Activated B cell treated with CpG ODN at 0.5 μM for 24 hours (primary cell): Measurements from ENCODE around the gene METRNL. TPM values are rescaled to one million over a fixed set of nuclear protein-coding genes. Genes with fewer than 3 reads are reported as not detected.
"Not testable (repeated sequence)": the region's sequence is repeated elsewhere in the genome, so short reads cannot be mapped to it uniquely, and the experiment has no call there.

Experiments used
- ATAC-seq: fragments of 200-7000 bp; cut with Tn5 transposase; one replicate; pipeline ENCODE4 v1.10.0; 2021; ENCODE audit warnings: low read depth, mild to moderate bottlenecking, moderate library complexity
- CTCF ChIA-PET: fragments of 350-600 bp; sonication (Branson Sonifier 250); formaldehyde crosslinking; loops from one replicate; lab custom pipeline; 2021; ENCODE audit warnings: antibody characterized with exemption; lab: Charles Lee
- POLR2A ChIA-PET: fragments of 350-600 bp; sonication (Branson Sonifier 250); formaldehyde crosslinking; loops from one replicate; lab custom pipeline; 2021; ENCODE audit warnings: antibody characterized with exemption; lab: Charles Lee
- DNase-seq: peaks from one replicate; pipeline ENCODE4 v3.0.0; 2022
- H3K27ac Mint-ChIP-seq: one replicate; pipeline ENCODE4 v1.8.0; 2020; ENCODE audit warnings: mixed read lengths
- H3K27me3 Mint-ChIP-seq: one replicate; pipeline ENCODE4 v1.8.0; 2021; ENCODE audit warnings: mixed read lengths
- H3K36me3 Mint-ChIP-seq: one replicate; pipeline ENCODE4 v1.8.0; 2021; ENCODE audit warnings: low read depth, mixed read lengths
- H3K4me1 Mint-ChIP-seq: one replicate; pipeline ENCODE4 v1.8.0; 2021; ENCODE audit warnings: mixed read lengths
- H3K4me3 Mint-ChIP-seq: one replicate; pipeline ENCODE4 v1.8.0; 2020; ENCODE audit warnings: mild to moderate bottlenecking, mixed read lengths
- H3K9me3 Mint-ChIP-seq: one replicate; pipeline ENCODE4 v1.8.0; 2020; ENCODE audit warnings: mixed read lengths
- CTCF ChIP-seq: fragments of 200-600 bp; IDR thresholded peaks from one replicate; pipeline ENCODE4 v1.8.0; 2022; ENCODE audit warnings: antibody characterized with exemption, mild to moderate bottlenecking
- intact Hi-C: fragments of 100-400 bp; cut with micrococcal nuclease; formaldehyde crosslinking; loops from one replicate; pipeline ENCODE4 v1.15.1; 2024
- total RNA-seq: library from RNA; stranded (reverse); gene quantifications from 2 replicates; pipeline ENCODE4 v1.2.3, GENCODE V29; 2022

The METRNL gene
- total RNA-seq, 1 donor from 2014 or later, result 10.7 TPM

GRCh38 chr17:83047182-83047478 lies 32.3 kb upstream of the METRNL start:
- no peak for DNase-seq
- ChIA-PET CTCF (no interaction called here), POLR2A (no interaction called here)
- TF ChIP-seq CTCF, result no peak
- Mint-ChIP-seq H3K9me3 (peaks cover 9% of the 10 kb centered on the region), H3K4me3 (no peak overlapping the region), H3K27ac (no peak overlapping the region), H3K4me1 (peaks cover 24% of the 10 kb centered on the region), H3K27me3 (no peaks in the 10 kb centered on the region), H3K36me3 (peaks cover 28% of the 10 kb centered on the region)
- intact Hi-C loops, result no loop called here
- ATAC-seq, result no peak

DNA sequence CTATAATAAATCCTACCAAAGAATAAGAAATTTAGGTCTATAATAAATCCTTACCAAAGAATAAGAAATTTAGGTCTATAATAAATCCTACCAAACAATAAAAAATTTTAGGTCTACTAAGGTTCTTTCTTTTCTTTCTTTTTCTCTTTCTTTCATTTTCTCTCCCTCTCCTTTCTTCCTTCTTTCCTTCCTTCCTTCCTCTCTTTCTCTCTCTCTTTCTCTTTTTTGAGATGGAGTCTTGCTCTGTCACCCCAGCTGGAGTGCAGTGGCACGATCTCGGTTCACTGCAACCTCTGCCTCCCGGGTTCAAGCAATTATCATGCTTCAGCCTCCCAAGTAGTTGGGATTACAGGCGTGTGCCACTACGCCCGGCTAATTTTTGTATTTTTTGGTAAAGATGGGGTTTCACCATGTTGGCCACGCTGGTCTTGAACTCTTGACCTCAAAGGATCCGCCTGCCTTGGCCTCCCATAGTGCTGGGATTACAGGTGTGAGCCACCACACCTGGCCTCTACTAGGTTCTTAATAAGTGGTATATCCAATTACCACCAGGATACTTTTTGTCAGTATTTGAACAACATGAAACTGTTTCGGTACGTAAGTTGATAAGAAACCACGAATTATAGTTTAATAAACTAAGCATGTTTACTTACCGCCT lies 31.5 kb upstream of the METRNL start:
- POLR2A ChIA-PET, result interaction anchor here (0.8 to 1.0 kb wide), 3 partner anchors 31 to 184 kb away, joined by 3 to 6 read pairs (median 4); partner anchors contain the start of gene METRNL
- CTCF ChIA-PET, result interaction anchor here (1.5 kb wide), 1 partner anchor 266 kb away, joined by 4 read pairs; no protein-coding TSS in a partner anchor

GRCh38 chr17:83050651-83051395 lies 28.6 kb upstream of the METRNL start:
- POLR2A ChIA-PET, result interaction anchor here (0.9 to 1.1 kb wide), 4 partner anchors 29 to 187 kb away, joined by 3 to 6 read pairs (median 4); partner anchors contain the start of gene METRNL
- CTCF ChIA-PET, result interaction anchor here (1.0 kb wide), 1 partner anchor 269 kb away, joined by 3 read pairs; no protein-coding TSS in a partner anchor
- TF ChIP-seq CTCF, result no peak
- intact Hi-C loops, result loop anchor here (1.0 to 10.0 kb wide), 7 partner anchors 30 to 403 kb away; partner anchors contain the start of gene WDR45B
- peaks cover 3% of the 10 kb centered on the region for H3K9me3 Mint-ChIP-seq
- peak overlapping the region; percentile 79 for H3K4me3 Mint-ChIP-seq
- no peak for DNase-seq
- no peaks in the 10 kb centered on the region for H3K27me3 Mint-ChIP-seq
- H3K4me1 Mint-ChIP-seq, result peaks cover 31% of the 10 kb centered on the region
- peak overlapping the region; percentile 80 for H3K27ac Mint-ChIP-seq
- ATAC-seq, result no peak
- peaks cover 6% of the 10 kb centered on the region for H3K36me3 Mint-ChIP-seq

More for the DNA sequence above, 31.5 kb upstream of the METRNL start:
- DNase-seq, H3K9me3 Mint-ChIP-seq, ATAC-seq, intact Hi-C loops, H3K27me3 Mint-ChIP-seq: not testable (repeated sequence)
- Mint-ChIP-seq H3K27ac (peak overlapping the region; percentile 69), H3K36me3 (peaks cover 20% of the 10 kb centered on the region), H3K4me3 (peak overlapping the region; percentile 66), H3K4me1 (peaks cover 25% of the 10 kb centered on the region)

DNA sequence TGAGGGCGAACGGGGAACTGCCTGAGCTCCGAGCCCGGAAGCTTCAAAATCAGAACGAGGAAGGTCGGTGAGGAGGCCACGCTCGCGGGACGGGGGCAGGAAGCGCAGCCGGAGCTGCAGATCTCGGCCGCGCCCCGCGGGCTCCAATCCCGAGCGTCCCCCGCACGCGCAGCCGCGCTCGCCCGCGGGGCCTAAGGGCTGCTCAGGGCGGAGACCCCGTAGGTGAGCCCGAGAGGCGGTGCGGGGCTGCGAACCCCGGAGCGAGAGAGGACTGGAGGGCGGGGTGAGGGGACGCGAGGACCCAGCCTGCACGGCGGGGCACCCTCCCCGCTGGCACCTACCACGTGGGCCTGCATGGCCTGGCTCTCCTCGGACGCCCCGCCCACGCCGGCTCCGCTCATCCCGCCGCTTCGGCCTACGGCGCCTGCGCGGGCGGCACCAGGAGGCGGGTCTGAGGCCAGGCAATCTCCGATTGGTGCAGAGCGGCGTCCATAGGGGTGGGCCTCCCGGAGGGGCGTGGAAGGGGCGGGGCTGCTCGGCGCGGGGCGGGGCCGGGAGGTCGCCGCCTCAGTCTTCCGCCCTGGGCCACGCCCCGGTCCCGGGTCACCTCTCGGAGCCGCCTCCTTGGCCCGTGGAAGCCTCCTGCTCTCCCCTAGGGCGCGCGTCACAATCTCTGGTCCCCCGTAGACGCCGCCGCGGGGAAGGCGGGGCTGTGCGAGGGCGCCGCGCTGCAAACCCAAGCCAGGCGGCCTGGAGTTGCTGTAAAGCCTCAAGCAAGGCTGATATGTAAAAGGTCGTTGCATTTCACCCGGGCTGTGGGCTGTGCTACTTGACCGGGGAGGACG lies 27.8 kb upstream of the METRNL start:
- intact Hi-C loops, result loop anchor here (1.0 to 10.0 kb wide), 7 partner anchors 30 to 403 kb away; partner anchors contain the start of gene WDR45B
- peak; percentile 85 for ATAC-seq
- Mint-ChIP-seq H3K27ac (peak overlapping the region; percentile 78), H3K4me1 (peaks cover 31% of the 10 kb centered on the region), H3K36me3 (peaks cover 4% of the 10 kb centered on the region), H3K9me3 (peaks cover 2% of the 10 kb centered on the region), H3K4me3 (peak overlapping the region; percentile 79), H3K27me3 (no peaks in the 10 kb centered on the region)
- CTCF ChIA-PET, result interaction anchor here (1.0 kb wide), 1 partner anchor 270 kb away, joined by 3 read pairs; no protein-coding TSS in a partner anchor
- POLR2A ChIA-PET, result interaction anchor here (0.9 to 1.1 kb wide), 4 partner anchors 28 to 188 kb away, joined by 3 to 6 read pairs (median 4); partner anchors contain the start of gene METRNL
- peak; percentile 97 for DNase-seq
- TF ChIP-seq CTCF, result no peak

DNA sequence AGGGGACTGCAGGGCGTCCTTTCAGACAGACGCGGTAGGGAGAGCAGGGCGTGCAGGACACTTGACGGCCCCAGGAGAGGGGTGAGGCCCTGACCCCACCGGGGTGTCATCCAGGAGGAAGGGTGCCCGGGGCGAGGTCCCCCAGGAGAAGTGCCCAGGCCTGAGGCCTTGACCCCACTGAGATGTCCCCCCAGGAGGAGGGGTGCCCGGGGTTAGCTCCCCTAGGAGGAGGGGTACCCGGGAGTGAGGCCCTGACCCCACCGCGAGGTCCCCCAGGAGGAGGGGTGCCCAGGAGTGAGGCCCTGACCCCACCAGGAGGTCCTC lies 27.2 kb upstream of the METRNL start:
- no peak for TF ChIP-seq CTCF
- DNase-seq (no peak), ATAC-seq (no peak)
- H3K4me3 Mint-ChIP-seq, result peak overlapping the region; percentile 59
- H3K9me3 Mint-ChIP-seq, result no peaks in the 10 kb centered on the region
- intact Hi-C loops, result loop anchor here (5.0 to 10.0 kb wide), 3 partner anchors 75 to 267 kb away; no protein-coding TSS in a partner anchor
- H3K4me1 Mint-ChIP-seq, result peaks cover 31% of the 10 kb centered on the region
- ChIA-PET CTCF (no interaction called here), POLR2A (no interaction called here)
- H3K36me3 Mint-ChIP-seq, result peaks cover under 1% of the 10 kb centered on the region
- no peaks in the 10 kb centered on the region for H3K27me3 Mint-ChIP-seq
- peak overlapping the region; percentile 78 for H3K27ac Mint-ChIP-seq
